Panc1 (cell line): ENCODE data around the gene DKK2. TPM values are rescaled to one million over a fixed set of nuclear protein-coding genes. Genes with fewer than 3 reads are reported as not detected.

Experiments
- ATAC-seq: fragments of 200-7000 bp; cut with Tn5 transposase; 2 replicates; pipeline ENCODE4 v1.9.1; 2020; ENCODE audit warnings: mild to moderate bottlenecking, moderate library complexity
- BruUV-seq: library from RNA; stranded (reverse); fragments of 400-500 nt; replicated peaks from 2 replicates; lab custom pipeline; 2021; lab: Mats Ljungman, UMichigan
- CTCF ChIA-PET: fragments of 300-600 bp; sonication (Branson Sonifier 250); formaldehyde crosslinking; loops from one replicate; lab custom pipeline; 2022; ENCODE audit warnings: antibody characterized with exemption; lab: Charles Lee
- POLR2A ChIA-PET: fragments of 300-600 bp; sonication (Branson Sonifier 250); formaldehyde crosslinking; loops from one replicate; lab custom pipeline; 2022; ENCODE audit warnings: antibody characterized with exemption; lab: Charles Lee
- DNase-seq: peaks from one replicate; pipeline ENCODE4 v3.0.0-alpha.2; 2010; ENCODE audit warnings: low read depth, low spot score
- H3K27ac ChIP-seq: 2 replicates; pipeline ENCODE4 v1.5.1; 2011; ENCODE audit warnings: mild to moderate bottlenecking, low read length, inconsistent platforms
- H3K27me3 ChIP-seq: fragments of 200-500 bp; sonication (Bioruptor generic); 2 replicates; pipeline ENCODE4 v1.6.0; 2014; ENCODE audit warnings: low read length, inconsistent platforms; ENCODE audit not compliant: control insufficient read depth, insufficient read depth
- H3K36me3 ChIP-seq: fragments of 200-500 bp; sonication (Bioruptor generic); 2 replicates; pipeline ENCODE4 v1.5.1; 2014; ENCODE audit warnings: inconsistent platforms, mild to moderate bottlenecking, low read length, moderate library complexity; ENCODE audit not compliant: control insufficient read depth, insufficient read depth
- H3K4me1 ChIP-seq: 2 replicates; pipeline ENCODE4 v1.5.1; 2011; ENCODE audit warnings: inconsistent platforms, mild to moderate bottlenecking, low read length, moderate library complexity; ENCODE audit not compliant: control insufficient read depth, insufficient read depth
- H3K4me3 ChIP-seq, 2 experiments: 2 replicates each; pipeline ENCODE4 v1.5.1; 2011 to 2012; ENCODE audit warnings: low read depth in 2 of 2, low read length in 2 of 2, mild to moderate bottlenecking in 2 of 2, inconsistent platforms in 1 of 2, moderate library complexity in 1 of 2
- H3K9me3 ChIP-seq: fragments of 200-500 bp; sonication (Bioruptor generic); 2 replicates; pipeline ENCODE4 v1.5.1; 2014; ENCODE audit warnings: low read depth, mild to moderate bottlenecking, inconsistent platforms, low read length, moderate library complexity; ENCODE audit not compliant: control insufficient read depth, insufficient read depth
- POLR2AphosphoS5 ChIP-seq: IDR thresholded peaks from 2 replicates; pipeline ENCODE4 v1.6.1; 2012; ENCODE audit warnings: mild to moderate bottlenecking, low read depth, low read length, moderate library complexity
- SIN3A ChIP-seq: IDR thresholded peaks from 2 replicates; pipeline ENCODE4 v1.6.1; 2012; ENCODE audit warnings: low read depth, mild to moderate bottlenecking, low read length, moderate library complexity, borderline replicate concordance; ENCODE audit not compliant: insufficient read depth
- TCF7L2 ChIP-seq: IDR thresholded peaks from 2 replicates; pipeline ENCODE4 v1.6.1; 2011; ENCODE audit warnings: mild to moderate bottlenecking, low read depth, low read length, inconsistent platforms
- in situ Hi-C: cut with HindIII; loops from 2 replicates; pipeline ENCODE4 v1.10.0; 2016; ENCODE audit warnings: low sequenced_read_pairs, low pct_unique_long_range_greater_than_20kb
- intact Hi-C: fragments of 100-400 bp; cut with micrococcal nuclease; formaldehyde crosslinking; loops from one replicate; pipeline ENCODE4 v1.10.0; 2022; ENCODE audit not compliant: unreplicated experiment
- total RNA-seq: library from RNA; stranded (reverse); gene quantifications from one replicate; pipeline ENCODE4 v1.2.1, GENCODE V29; 2021; ENCODE audit not compliant: unreplicated experiment
- TF ChIP-seq, protein P1 (sequence below): fragments of 450-650 bp; IDR thresholded peaks from 2 replicates; pipeline ENCODE4 v1.5.1; 2017; ENCODE audit warnings: mild to moderate bottlenecking
- TF ChIP-seq, protein P2 (sequence below), 2 experiments: IDR thresholded peaks; 2 replicates each; pipeline ENCODE4 v1.6.1; 2011 to 2012; ENCODE audit warnings: low read depth in 2 of 2, control low read depth in 1 of 2, low read length in 1 of 2, mild to moderate bottlenecking in 1 of 2, moderate library complexity in 1 of 2; ENCODE audit not compliant: insufficient read depth in 1 of 2

Gene DKK2
- total RNA-seq, 1 experiment from 2014 or later = not detected

DNA sequence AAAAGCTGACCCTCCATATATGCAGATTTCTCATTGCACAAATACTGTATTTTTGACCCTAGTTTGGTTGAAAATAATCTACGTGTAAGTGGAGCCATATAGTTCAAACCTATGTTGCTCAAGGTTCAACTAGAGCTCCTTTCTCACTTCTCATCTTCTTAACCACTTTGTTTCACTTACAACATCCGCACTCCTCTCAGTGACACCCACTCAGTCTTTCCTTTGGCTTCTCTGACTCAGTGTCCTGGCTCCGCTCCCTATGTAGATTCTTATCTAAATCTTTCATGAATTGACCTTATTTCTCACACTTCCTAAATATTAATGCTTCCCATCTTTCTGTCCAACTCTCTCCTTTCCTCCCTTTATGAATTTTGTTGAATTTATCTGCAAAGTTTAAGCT lies 32.9 kb upstream of the DKK2 start:
- in situ Hi-C loops (no loop called here), intact Hi-C loops (no loop called here)
- Histone ChIP-seq H3K4me1 (no peaks in the 10 kb centered on the region), H3K9me3 (no peaks in the 10 kb centered on the region), H3K36me3 (no peaks in the 10 kb centered on the region), H3K4me3 (no peak overlapping the region), H3K27me3 (no peaks in the 10 kb centered on the region), H3K27ac (no peak overlapping the region)
- DNase-seq = no peak
- CTCF ChIA-PET = no interaction called here
- POLR2A ChIA-PET = no interaction called here
- no peak for ATAC-seq
- BruUV-seq = no TSS peak
- TF ChIP-seq TCF7L2 (no peak), POLR2AphosphoS5 (no peak), SIN3A (no peak)
- TF ChIP-seq, protein P1, sequence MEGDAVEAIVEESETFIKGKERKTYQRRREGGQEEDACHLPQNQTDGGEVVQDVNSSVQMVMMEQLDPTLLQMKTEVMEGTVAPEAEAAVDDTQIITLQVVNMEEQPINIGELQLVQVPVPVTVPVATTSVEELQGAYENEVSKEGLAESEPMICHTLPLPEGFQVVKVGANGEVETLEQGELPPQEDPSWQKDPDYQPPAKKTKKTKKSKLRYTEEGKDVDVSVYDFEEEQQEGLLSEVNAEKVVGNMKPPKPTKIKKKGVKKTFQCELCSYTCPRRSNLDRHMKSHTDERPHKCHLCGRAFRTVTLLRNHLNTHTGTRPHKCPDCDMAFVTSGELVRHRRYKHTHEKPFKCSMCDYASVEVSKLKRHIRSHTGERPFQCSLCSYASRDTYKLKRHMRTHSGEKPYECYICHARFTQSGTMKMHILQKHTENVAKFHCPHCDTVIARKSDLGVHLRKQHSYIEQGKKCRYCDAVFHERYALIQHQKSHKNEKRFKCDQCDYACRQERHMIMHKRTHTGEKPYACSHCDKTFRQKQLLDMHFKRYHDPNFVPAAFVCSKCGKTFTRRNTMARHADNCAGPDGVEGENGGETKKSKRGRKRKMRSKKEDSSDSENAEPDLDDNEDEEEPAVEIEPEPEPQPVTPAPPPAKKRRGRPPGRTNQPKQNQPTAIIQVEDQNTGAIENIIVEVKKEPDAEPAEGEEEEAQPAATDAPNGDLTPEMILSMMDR = no peak
- TF ChIP-seq, protein P2, sequence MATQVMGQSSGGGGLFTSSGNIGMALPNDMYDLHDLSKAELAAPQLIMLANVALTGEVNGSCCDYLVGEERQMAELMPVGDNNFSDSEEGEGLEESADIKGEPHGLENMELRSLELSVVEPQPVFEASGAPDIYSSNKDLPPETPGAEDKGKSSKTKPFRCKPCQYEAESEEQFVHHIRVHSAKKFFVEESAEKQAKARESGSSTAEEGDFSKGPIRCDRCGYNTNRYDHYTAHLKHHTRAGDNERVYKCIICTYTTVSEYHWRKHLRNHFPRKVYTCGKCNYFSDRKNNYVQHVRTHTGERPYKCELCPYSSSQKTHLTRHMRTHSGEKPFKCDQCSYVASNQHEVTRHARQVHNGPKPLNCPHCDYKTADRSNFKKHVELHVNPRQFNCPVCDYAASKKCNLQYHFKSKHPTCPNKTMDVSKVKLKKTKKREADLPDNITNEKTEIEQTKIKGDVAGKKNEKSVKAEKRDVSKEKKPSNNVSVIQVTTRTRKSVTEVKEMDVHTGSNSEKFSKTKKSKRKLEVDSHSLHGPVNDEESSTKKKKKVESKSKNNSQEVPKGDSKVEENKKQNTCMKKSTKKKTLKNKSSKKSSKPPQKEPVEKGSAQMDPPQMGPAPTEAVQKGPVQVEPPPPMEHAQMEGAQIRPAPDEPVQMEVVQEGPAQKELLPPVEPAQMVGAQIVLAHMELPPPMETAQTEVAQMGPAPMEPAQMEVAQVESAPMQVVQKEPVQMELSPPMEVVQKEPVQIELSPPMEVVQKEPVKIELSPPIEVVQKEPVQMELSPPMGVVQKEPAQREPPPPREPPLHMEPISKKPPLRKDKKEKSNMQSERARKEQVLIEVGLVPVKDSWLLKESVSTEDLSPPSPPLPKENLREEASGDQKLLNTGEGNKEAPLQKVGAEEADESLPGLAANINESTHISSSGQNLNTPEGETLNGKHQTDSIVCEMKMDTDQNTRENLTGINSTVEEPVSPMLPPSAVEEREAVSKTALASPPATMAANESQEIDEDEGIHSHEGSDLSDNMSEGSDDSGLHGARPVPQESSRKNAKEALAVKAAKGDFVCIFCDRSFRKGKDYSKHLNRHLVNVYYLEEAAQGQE (IDR thresholded peaks at IDR 0.05; ENCODE audit: insufficient read depth in 1 of 2, low read depth in 2 of 2, low read length in 1 of 2) = no peak

DNA sequence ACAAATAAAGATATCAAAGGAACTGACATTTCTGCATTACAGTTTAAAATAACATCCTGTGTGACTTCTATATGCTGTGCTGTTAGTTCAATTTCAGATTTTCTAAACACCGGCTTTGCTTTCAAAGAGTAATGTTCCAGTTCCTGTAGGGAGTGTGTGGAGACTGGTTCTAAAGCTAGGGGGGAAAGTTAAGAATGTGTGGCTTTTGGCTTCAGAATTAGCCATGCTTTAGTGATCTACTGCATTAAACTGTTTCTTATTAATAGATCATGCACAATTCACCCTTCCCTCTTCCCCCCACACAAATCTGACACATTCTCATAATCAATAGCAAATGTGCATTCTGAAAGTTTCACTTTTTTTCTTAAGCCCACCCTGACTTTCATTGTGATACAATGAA lies 32.0 kb upstream of the DKK2 start:
- no peak for DNase-seq
- intact Hi-C loops (no loop called here), in situ Hi-C loops (no loop called here)
- Histone ChIP-seq H3K4me1 (no peaks in the 10 kb centered on the region), H3K36me3 (no peaks in the 10 kb centered on the region), H3K9me3 (no peaks in the 10 kb centered on the region), H3K27me3 (no peaks in the 10 kb centered on the region), H3K27ac (no peak overlapping the region), H3K4me3 (no peak overlapping the region)
- TF ChIP-seq, protein P1 = no peak
- TF ChIP-seq TCF7L2 (no peak), POLR2AphosphoS5 (no peak), SIN3A (no peak)
- TF ChIP-seq, protein P2 (IDR thresholded peaks at IDR 0.05; ENCODE audit: insufficient read depth in 1 of 2, low read depth in 2 of 2, low read length in 1 of 2) = no peak
- no peak for ATAC-seq
- BruUV-seq = no TSS peak
- CTCF ChIA-PET = no interaction called here
- POLR2A ChIA-PET = no interaction called here
